SU-DHL-6 (cell line): ENCODE results near the gene CARD11.

Experiments used
- CTCF ChIP-seq: fragments of 200-600 bp; sonication (generic); IDR thresholded peaks from one replicate; pipeline ENCODE4 v1.5.1; 2017; ENCODE audit warnings: antibody characterized with exemption, mild to moderate bottlenecking, low read length, moderate library complexity; ENCODE audit not compliant: insufficient read depth, poor library complexity, severe bottlenecking
- EZH2phosphoT487 ChIP-seq: fragments of 200-600 bp; sonication (generic), shearing (Covaris generic); conservative IDR thresholded peaks from 2 replicates; pipeline ENCODE4 v1.6.1; 2018; ENCODE audit warnings: mild to moderate bottlenecking, antibody characterized with exemption, low read length, moderate library complexity, mixed read lengths

- TF ChIP-seq CTCF (no peak), EZH2phosphoT487 (no peak)
Observed at GRCh38 chr7:3010161-3010560, 33.5 kb downstream of the CARD11 start.
